HL-60 (cell line): ENCODE data around the gene PRDM16.

Experiments used
- DNase-seq, 2 experiments: peaks; one replicate each; pipeline ENCODE4 v3.0.0-alpha.2; 2010 to 2020; ENCODE audit warnings: low read depth in 1 of 2, low spot score in 1 of 2
- H3K27ac ChIP-seq: fragments of 250-450 bp; sonication (Bioruptor Pico); replicated peaks from 2 replicates; pipeline ENCODE4 v1.5.1; 2020; ENCODE audit warnings: mild to moderate bottlenecking, moderate library complexity
- H3K27me3 ChIP-seq: fragments of 250-450 bp; sonication (Bioruptor Pico); 2 replicates; pipeline ENCODE4 v1.5.1; 2021; ENCODE audit warnings: mild to moderate bottlenecking, moderate library complexity; ENCODE audit not compliant: insufficient read depth, poor library complexity, severe bottlenecking
- H3K4me3 ChIP-seq: replicated peaks from 2 replicates; pipeline ENCODE4 v1.5.1; 2011; ENCODE audit warnings: mild to moderate bottlenecking, control low read depth, low read length; ENCODE audit not compliant: insufficient read depth
- GABPA ChIP-seq: IDR thresholded peaks from 2 replicates; pipeline ENCODE4 v1.6.1; 2012; ENCODE audit warnings: low read depth
- POLR2AphosphoS5 ChIP-seq: IDR thresholded peaks from 2 replicates; pipeline ENCODE4 v1.6.1; 2012; ENCODE audit warnings: low read depth
- REST ChIP-seq: IDR thresholded peaks from 2 replicates; pipeline ENCODE4 v1.6.1; 2012; ENCODE audit warnings: low read depth; ENCODE audit not compliant: insufficient replicate concordance
- SPI1 ChIP-seq: IDR thresholded peaks from 2 replicates; pipeline ENCODE4 v1.6.1; 2012; ENCODE audit warnings: low read depth, mild to moderate bottlenecking, borderline replicate concordance
- TF ChIP-seq, protein P1 (sequence below): IDR thresholded peaks from one replicate; pipeline ENCODE4 v1.5.1; 2011; ENCODE audit warnings: low read length, control low read depth, inconsistent platforms; ENCODE audit not compliant: insufficient read depth

Gene PRDM16

GRCh38 chr1:3348196-3348865 is 279.3 kb downstream of the PRDM16 start:
- no peak for TF ChIP-seq POLR2AphosphoS5
- TF ChIP-seq GABPA: no peak
- no peak for TF ChIP-seq REST
- no peak for TF ChIP-seq SPI1
- TF ChIP-seq, protein P1, sequence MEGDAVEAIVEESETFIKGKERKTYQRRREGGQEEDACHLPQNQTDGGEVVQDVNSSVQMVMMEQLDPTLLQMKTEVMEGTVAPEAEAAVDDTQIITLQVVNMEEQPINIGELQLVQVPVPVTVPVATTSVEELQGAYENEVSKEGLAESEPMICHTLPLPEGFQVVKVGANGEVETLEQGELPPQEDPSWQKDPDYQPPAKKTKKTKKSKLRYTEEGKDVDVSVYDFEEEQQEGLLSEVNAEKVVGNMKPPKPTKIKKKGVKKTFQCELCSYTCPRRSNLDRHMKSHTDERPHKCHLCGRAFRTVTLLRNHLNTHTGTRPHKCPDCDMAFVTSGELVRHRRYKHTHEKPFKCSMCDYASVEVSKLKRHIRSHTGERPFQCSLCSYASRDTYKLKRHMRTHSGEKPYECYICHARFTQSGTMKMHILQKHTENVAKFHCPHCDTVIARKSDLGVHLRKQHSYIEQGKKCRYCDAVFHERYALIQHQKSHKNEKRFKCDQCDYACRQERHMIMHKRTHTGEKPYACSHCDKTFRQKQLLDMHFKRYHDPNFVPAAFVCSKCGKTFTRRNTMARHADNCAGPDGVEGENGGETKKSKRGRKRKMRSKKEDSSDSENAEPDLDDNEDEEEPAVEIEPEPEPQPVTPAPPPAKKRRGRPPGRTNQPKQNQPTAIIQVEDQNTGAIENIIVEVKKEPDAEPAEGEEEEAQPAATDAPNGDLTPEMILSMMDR: no peak
- no peak overlapping the region for H3K27ac ChIP-seq
- no peaks in the 10 kb centered on the region for H3K27me3 ChIP-seq
- H3K4me3 ChIP-seq: no peak overlapping the region
- DNase-seq: no peak

GRCh38 chr1:3349161-3349967 is 280.4 kb downstream of the PRDM16 start:
- no peak overlapping the region for H3K4me3 ChIP-seq
- no peak overlapping the region for H3K27ac ChIP-seq
- no peak for DNase-seq
- no peaks in the 10 kb centered on the region for H3K27me3 ChIP-seq
- TF ChIP-seq POLR2AphosphoS5: no peak
- TF ChIP-seq, protein P1: no peak
- no peak for TF ChIP-seq REST
- no peak for TF ChIP-seq GABPA
- no peak for TF ChIP-seq SPI1

GRCh38 chr1:3349968-3350299 is 280.9 kb downstream of the PRDM16 start:
- no peak overlapping the region for H3K4me3 ChIP-seq
- no peak for DNase-seq
- no peaks in the 10 kb centered on the region for H3K27me3 ChIP-seq
- TF ChIP-seq, protein P1: no peak
- TF ChIP-seq REST: no peak
- TF ChIP-seq GABPA: no peak
- TF ChIP-seq SPI1: no peak
- no peak for TF ChIP-seq POLR2AphosphoS5
- no peak overlapping the region for H3K27ac ChIP-seq
